Measurements from ENCODE around the gene LRRC52. TPM values are rescaled to one million over a fixed set of nuclear protein-coding genes. Genes with fewer than 3 reads are reported as not detected.

Gene LRRC52
- total and polyA plus RNA-seq, 2 donors (not counting 1 experiment from before 2014, with no cell fraction given), result not detected

- Histone ChIP-seq H3K4me1 (ENCODE audit: control insufficient read depth in 2 of 2, insufficient read depth in 2 of 2, low read length in 2 of 2) (no peaks in the 10 kb centered on the region), H3K9me3 (ENCODE audit: control extremely low read depth in 1 of 3, control insufficient read depth in 2 of 3, insufficient read depth in 1 of 3, low read length in 2 of 3) (peaks cover 0 to 2% (median 0%) of the 10 kb centered on the region in 3 donors), H3K79me2 (ENCODE audit: control insufficient read depth, insufficient read depth, low read length) (no peaks in the 10 kb centered on the region), H3K27ac (ENCODE audit: low read length in 2 of 2) (no peak overlapping the region), H3K27me3 (replicated peaks in 1 of 4; ENCODE audit: control extremely low read depth in 1 of 4, control insufficient read depth in 3 of 4, insufficient read depth in 4 of 4, low read length in 3 of 4) (peaks cover 0 to 12% (median 5%) of the 10 kb centered on the region in 4 experiments), H3K4me2 (replicated peaks; ENCODE audit: low read depth, low read length, poor library complexity, severe bottlenecking) (no peak overlapping the region), H4K20me1 (ENCODE audit: control insufficient read depth, insufficient read depth, low read length, poor library complexity, severe bottlenecking) (no peaks in the 10 kb centered on the region), H3K36me3 (replicated peaks in 1 of 2; ENCODE audit: control extremely low read depth in 1 of 2, control insufficient read depth in 1 of 2, extremely low read depth in 1 of 2, insufficient read depth in 2 of 2, low read length in 1 of 2) (no peaks in the 10 kb centered on the region), H3K4me3 (ENCODE audit: control extremely low read depth in 1 of 5, extremely low read depth in 1 of 5, insufficient read depth in 1 of 5, low read depth in 2 of 5, low read length in 4 of 5) (no peak overlapping the region), H3K9ac (ENCODE audit: low read length) (no peak overlapping the region), H2AFZ (ENCODE audit: insufficient read depth, low read depth, low read length, poor library complexity, severe bottlenecking) (no peak overlapping the region)
- ATAC-seq (ENCODE audit: low read depth) (no peak), DNase-seq (no peak)
- peaks cover 46% of the 10 kb centered on the region for H3K27me3 Mint-ChIP-seq
- no peaks in the 10 kb centered on the region for H3K4me1 Mint-ChIP-seq
- POLR2A ChIA-PET, result no interaction called here
- no peaks in the 10 kb centered on the region for H3K9me3 Mint-ChIP-seq (ENCODE audit: insufficient read depth)
- intact Hi-C loops (cut with micrococcal nuclease), result no loop called here
- TF ChIP-seq, protein P1, sequence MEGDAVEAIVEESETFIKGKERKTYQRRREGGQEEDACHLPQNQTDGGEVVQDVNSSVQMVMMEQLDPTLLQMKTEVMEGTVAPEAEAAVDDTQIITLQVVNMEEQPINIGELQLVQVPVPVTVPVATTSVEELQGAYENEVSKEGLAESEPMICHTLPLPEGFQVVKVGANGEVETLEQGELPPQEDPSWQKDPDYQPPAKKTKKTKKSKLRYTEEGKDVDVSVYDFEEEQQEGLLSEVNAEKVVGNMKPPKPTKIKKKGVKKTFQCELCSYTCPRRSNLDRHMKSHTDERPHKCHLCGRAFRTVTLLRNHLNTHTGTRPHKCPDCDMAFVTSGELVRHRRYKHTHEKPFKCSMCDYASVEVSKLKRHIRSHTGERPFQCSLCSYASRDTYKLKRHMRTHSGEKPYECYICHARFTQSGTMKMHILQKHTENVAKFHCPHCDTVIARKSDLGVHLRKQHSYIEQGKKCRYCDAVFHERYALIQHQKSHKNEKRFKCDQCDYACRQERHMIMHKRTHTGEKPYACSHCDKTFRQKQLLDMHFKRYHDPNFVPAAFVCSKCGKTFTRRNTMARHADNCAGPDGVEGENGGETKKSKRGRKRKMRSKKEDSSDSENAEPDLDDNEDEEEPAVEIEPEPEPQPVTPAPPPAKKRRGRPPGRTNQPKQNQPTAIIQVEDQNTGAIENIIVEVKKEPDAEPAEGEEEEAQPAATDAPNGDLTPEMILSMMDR (IDR thresholded peaks at IDR 0.05), result no peak
- no CpG with 5 or more reads among the region's 2 CpGs for WGBS (ENCODE audit: insufficient coverage)
- CTCF ChIA-PET, result no interaction called here
- H3K4me3 Mint-ChIP-seq, result no peak overlapping the region
- no peak overlapping the region for H3K27ac Mint-ChIP-seq
These were observed 6.2 kb downstream of the LRRC52 start for GRCh38 chr1:165549973-165550372.

GRCh38 chr1:165551469-165551868 lies 7.7 kb downstream of the LRRC52 start:
- intact Hi-C loops (cut with micrococcal nuclease), result no loop called here
- no peak overlapping the region for H3K27ac Mint-ChIP-seq
- CTCF ChIA-PET, result no interaction called here

More at GRCh38 chr1:165551469-165551868, 7.7 kb downstream of the LRRC52 start:
- no peak for ATAC-seq (ENCODE audit: low read depth)
- no peak overlapping the region for H3K4me3 ChIP-seq (ENCODE audit: control extremely low read depth in 1 of 5, extremely low read depth in 1 of 5, insufficient read depth in 1 of 5, low read depth in 2 of 5, low read length in 4 of 5)
- no peaks in the 10 kb centered on the region for H4K20me1 ChIP-seq (ENCODE audit: control insufficient read depth, insufficient read depth, low read length, poor library complexity, severe bottlenecking)
- Mint-ChIP-seq H3K4me1 (no peaks in the 10 kb centered on the region), H3K9me3 (ENCODE audit: insufficient read depth) (no peaks in the 10 kb centered on the region), H3K27me3 (peaks cover 50% of the 10 kb centered on the region), H3K4me3 (no peak overlapping the region)
- POLR2A ChIA-PET, result no interaction called here
- H3K9ac ChIP-seq (ENCODE audit: low read length), result no peak overlapping the region
- no peaks in the 10 kb centered on the region for H3K4me1 ChIP-seq (ENCODE audit: control insufficient read depth in 2 of 2, insufficient read depth in 2 of 2, low read length in 2 of 2)
- peaks cover 0 to 2% (median 0%) of the 10 kb centered on the region in 3 donors for H3K9me3 ChIP-seq (ENCODE audit: control extremely low read depth in 1 of 3, control insufficient read depth in 2 of 3, insufficient read depth in 1 of 3, low read length in 2 of 3)
- no peak for TF ChIP-seq EZH2 (IDR thresholded peaks at IDR 0.05; ENCODE audit: borderline replicate concordance, insufficient read depth, low read depth, low read length, poor library complexity, severe bottlenecking)
- TF ChIP-seq, protein P1 (IDR thresholded peaks at IDR 0.05), result no peak
- no peak for DNase-seq
- H3K27ac ChIP-seq (ENCODE audit: low read length in 2 of 2), result no peak overlapping the region
- WGBS (ENCODE audit: insufficient coverage), result 93% methylated on average over 1 of the region's 3 CpGs
- H3K79me2 ChIP-seq (ENCODE audit: control insufficient read depth, insufficient read depth, low read length), result no peaks in the 10 kb centered on the region
- H2AFZ ChIP-seq (ENCODE audit: insufficient read depth, low read depth, low read length, poor library complexity, severe bottlenecking), result no peak overlapping the region
- H3K27me3 ChIP-seq (replicated peaks in 1 of 4; ENCODE audit: control extremely low read depth in 1 of 4, control insufficient read depth in 3 of 4, insufficient read depth in 4 of 4, low read length in 3 of 4), result peaks cover 0 to 6% (median 4%) of the 10 kb centered on the region in 4 experiments
- H3K4me2 ChIP-seq (replicated peaks; ENCODE audit: low read depth, low read length, poor library complexity, severe bottlenecking), result no peak overlapping the region
- no peaks in the 10 kb centered on the region for H3K36me3 ChIP-seq (replicated peaks in 1 of 2; ENCODE audit: control extremely low read depth in 1 of 2, control insufficient read depth in 1 of 2, extremely low read depth in 1 of 2, insufficient read depth in 2 of 2, low read length in 1 of 2)

Measured in B cell (primary cell).